Measurements from ENCODE around the gene AFP. TPM values are rescaled to one million over a fixed set of nuclear protein-coding genes. Genes with fewer than 3 reads are reported as not detected.

AFP gene
- total and polyA plus RNA-seq, 10 of the 15 experiments (the other 5 are each of a cell fraction or from before 2014, with no cell fraction given) = 0.72 TPM; not detected in 9

DNA sequence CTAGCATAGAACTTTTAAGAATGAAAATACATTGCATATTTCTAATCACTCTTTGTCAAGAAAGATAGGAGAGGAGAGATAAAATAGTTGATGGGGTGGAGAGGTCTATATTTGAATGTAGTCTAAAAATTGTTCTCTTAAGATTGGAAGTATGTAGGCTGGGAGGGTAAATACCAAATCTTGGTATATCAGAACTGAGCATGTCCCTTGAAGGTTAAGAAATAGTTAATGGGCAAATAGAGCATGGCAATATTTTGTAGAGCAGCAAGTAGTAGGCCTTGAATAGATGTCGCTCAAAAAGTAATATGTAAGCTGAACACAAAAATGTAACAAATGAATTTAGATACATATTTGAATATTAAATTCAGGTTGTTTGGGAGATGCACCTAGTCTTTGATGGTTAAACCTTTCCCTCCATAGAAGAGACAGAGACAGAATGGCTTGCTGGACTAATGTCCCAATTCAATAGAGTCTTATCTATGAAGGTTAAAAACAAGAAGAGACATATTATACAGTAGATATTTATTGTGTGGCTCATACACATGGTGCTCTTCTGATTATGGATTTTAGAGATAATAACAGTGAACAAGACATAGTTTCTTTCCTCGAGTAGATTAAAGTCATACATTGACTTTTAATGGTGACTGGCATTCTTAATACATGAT lies 19.5 kb upstream of the AFP start:
- Histone ChIP-seq H3K4me2 (ENCODE audit: control insufficient read depth, insufficient read depth) (no peak overlapping the region), H3K36me3 (ENCODE audit: control insufficient read depth in 2 of 2, insufficient read depth in 2 of 2, low read length in 1 of 2) (no peaks in the 10 kb centered on the region), H2AFZ (ENCODE audit: control insufficient read depth, low read depth, low read length) (no peak overlapping the region), H3K9me3 (replicated peaks; ENCODE audit: control insufficient read depth, insufficient read depth, low read length) (no peaks in the 10 kb centered on the region), H3K27ac (ENCODE audit: control insufficient read depth, insufficient read depth) (no peak overlapping the region), H3K4me1 (ENCODE audit: control insufficient read depth, insufficient read depth, low read length) (no peaks in the 10 kb centered on the region), H4K20me1 (ENCODE audit: control insufficient read depth, insufficient read depth) (no peaks in the 10 kb centered on the region), H3K27me3 (replicated peaks in 1 of 2; ENCODE audit: control insufficient read depth in 2 of 2, insufficient read depth in 2 of 2, low read length in 1 of 2) (peaks cover 0 to 1% of the 10 kb centered on the region in 2 experiments; a peak in 1 of 4 replicates), H3K79me2 (ENCODE audit: control insufficient read depth, insufficient read depth, low read length) (no peaks in the 10 kb centered on the region), H3K9ac (ENCODE audit: control insufficient read depth, insufficient read depth, low read length) (no peak overlapping the region), H3K4me3 (no peak overlapping the region)
- FAIRE-seq (no peak), ATAC-seq (no peak), DNase-seq (ENCODE audit: low read depth, low spot score) (no peak)
- in situ Hi-C loops (cut with MboI) = no loop called here
- POLR2A ChIA-PET = no interaction called here
- RAD21 ChIA-PET (ENCODE audit: unreplicated experiment) = no interaction called here
- 4% methylated on average over 2 of the region's 2 CpGs for WGBS (ENCODE audit: insufficient coverage, insufficient replicate concordance, low lambda C conversion rate, missing lambda C conversion rate)
- no TSS peak for BruUV-seq (replicated peaks)
- CTCF ChIA-PET = no interaction called here
- SMC1A ChIA-PET (ENCODE audit: uncharacterized antibody, unreplicated experiment) = no interaction called here
- intact Hi-C loops (cut with micrococcal nuclease; ENCODE audit: unreplicated experiment) = no loop called here
- no peak for TF ChIP-seq TCF3 (IDR thresholded peaks at IDR 0.05; ENCODE audit: borderline replicate concordance, insufficient read depth, low read depth, low read length)
- TF ChIP-seq GATAD2B (conservative IDR thresholded peaks at IDR 0.05; ENCODE audit: low read depth) = no peak
- TF ChIP-seq CBX3 (IDR thresholded peaks at IDR 0.05; ENCODE audit: borderline replicate concordance, low read depth) = no peak
- TF ChIP-seq, protein P1, sequence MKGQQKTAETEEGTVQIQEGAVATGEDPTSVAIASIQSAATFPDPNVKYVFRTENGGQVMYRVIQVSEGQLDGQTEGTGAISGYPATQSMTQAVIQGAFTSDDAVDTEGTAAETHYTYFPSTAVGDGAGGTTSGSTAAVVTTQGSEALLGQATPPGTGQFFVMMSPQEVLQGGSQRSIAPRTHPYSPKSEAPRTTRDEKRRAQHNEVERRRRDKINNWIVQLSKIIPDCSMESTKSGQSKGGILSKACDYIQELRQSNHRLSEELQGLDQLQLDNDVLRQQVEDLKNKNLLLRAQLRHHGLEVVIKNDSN (IDR thresholded peaks at IDR 0.05; ENCODE audit: borderline replicate concordance, extremely low read length, insufficient read depth, low read depth, low read length) = no peak
- no peak for TF ChIP-seq E4F1 (IDR thresholded peaks at IDR 0.05; ENCODE audit: borderline replicate concordance, partially characterized antibody)
- TF ChIP-seq, protein P2, sequence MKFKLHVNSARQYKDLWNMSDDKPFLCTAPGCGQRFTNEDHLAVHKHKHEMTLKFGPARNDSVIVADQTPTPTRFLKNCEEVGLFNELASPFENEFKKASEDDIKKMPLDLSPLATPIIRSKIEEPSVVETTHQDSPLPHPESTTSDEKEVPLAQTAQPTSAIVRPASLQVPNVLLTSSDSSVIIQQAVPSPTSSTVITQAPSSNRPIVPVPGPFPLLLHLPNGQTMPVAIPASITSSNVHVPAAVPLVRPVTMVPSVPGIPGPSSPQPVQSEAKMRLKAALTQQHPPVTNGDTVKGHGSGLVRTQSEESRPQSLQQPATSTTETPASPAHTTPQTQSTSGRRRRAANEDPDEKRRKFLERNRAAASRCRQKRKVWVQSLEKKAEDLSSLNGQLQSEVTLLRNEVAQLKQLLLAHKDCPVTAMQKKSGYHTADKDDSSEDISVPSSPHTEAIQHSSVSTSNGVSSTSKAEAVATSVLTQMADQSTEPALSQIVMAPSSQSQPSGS (IDR thresholded peaks at IDR 0.05; ENCODE audit: low read length) = no peak
- no peak for TF ChIP-seq RELA (IDR thresholded peaks at IDR 0.05; ENCODE audit: borderline replicate concordance, partially characterized antibody)
- TF ChIP-seq SMARCA5 (IDR thresholded peaks at IDR 0.05) = no peak
- TF ChIP-seq SUPT20H (IDR thresholded peaks at IDR 0.05; ENCODE audit: borderline replicate concordance, control insufficient read depth, low read depth, low read length) = no peak
- no peak for TF ChIP-seq TCF7 (IDR thresholded peaks at IDR 0.05; ENCODE audit: borderline replicate concordance)
- no peak for TF ChIP-seq SPI1 (IDR thresholded peaks at IDR 0.05; ENCODE audit: borderline replicate concordance, insufficient read depth, low read depth, low read length)
- no peak for TF ChIP-seq ESRRA (IDR thresholded peaks at IDR 0.05; ENCODE audit: low read length)
- TF ChIP-seq E2F8 (IDR thresholded peaks at IDR 0.05; ENCODE audit: low read depth, partially characterized antibody) = no peak
- TF ChIP-seq NFYB (IDR thresholded peaks at IDR 0.05; ENCODE audit: insufficient read depth, low read depth, low read length) = no peak
- no peak for TF ChIP-seq JUND (IDR thresholded peaks at IDR 0.05; ENCODE audit: low read depth, low read length)
- TF ChIP-seq NR2F1 (conservative IDR thresholded peaks at IDR 0.05) = no peak
- TF ChIP-seq NBN (IDR thresholded peaks at IDR 0.05) = no peak
